OCI-LY1 (cell line): ENCODE results near the gene AIFM3.

Source experiments
- EZH2 ChIP-seq: fragments of 200-600 bp; sonication (generic), shearing (Covaris generic); IDR thresholded peaks from 2 replicates; pipeline ENCODE4 v1.8.0; 2017; ENCODE audit warnings: borderline replicate concordance, mixed run types, mild to moderate bottlenecking, antibody characterized with exemption, low read length, moderate library complexity, mixed read lengths
- TF ChIP-seq, protein P1 (sequence below): fragments of 200-600 bp; sonication (generic), shearing (Covaris generic); IDR thresholded peaks from 2 replicates; pipeline ENCODE4 v1.5.1; 2017; ENCODE audit warnings: mild to moderate bottlenecking, antibody characterized with exemption, low read length, moderate library complexity, mixed read lengths

DNA sequence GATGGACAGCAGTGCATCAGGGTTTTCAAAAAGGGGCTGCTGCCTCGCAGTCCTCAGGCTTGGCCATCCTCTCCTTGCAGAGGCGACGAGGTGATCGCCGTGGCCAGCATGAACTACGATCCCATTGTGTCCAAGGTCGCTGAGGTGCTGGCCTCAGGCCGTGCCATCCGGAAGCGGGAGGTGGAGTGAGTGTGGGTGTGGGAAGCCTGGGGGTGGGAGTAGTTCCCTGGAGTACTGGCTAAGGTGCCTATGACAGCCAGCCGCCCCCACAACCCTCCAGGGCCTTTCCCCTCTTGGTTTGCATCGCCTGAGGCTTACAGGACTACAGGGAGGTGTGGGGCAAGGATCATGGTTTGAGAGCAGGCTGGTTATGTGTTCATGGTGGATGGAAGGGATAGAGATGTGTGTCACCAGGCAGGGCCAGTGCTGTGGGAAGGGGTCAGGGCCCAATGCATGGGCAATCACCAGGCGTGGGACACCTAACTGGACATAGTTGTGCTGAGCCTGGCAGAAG, 12.9 kb downstream of the AIFM3 start:
- TF ChIP-seq, protein P1, sequence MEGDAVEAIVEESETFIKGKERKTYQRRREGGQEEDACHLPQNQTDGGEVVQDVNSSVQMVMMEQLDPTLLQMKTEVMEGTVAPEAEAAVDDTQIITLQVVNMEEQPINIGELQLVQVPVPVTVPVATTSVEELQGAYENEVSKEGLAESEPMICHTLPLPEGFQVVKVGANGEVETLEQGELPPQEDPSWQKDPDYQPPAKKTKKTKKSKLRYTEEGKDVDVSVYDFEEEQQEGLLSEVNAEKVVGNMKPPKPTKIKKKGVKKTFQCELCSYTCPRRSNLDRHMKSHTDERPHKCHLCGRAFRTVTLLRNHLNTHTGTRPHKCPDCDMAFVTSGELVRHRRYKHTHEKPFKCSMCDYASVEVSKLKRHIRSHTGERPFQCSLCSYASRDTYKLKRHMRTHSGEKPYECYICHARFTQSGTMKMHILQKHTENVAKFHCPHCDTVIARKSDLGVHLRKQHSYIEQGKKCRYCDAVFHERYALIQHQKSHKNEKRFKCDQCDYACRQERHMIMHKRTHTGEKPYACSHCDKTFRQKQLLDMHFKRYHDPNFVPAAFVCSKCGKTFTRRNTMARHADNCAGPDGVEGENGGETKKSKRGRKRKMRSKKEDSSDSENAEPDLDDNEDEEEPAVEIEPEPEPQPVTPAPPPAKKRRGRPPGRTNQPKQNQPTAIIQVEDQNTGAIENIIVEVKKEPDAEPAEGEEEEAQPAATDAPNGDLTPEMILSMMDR, result no peak
- no peak for TF ChIP-seq EZH2
